ENCODE data around the gene MAMDC4. TPM values are rescaled to one million over a fixed set of nuclear protein-coding genes. Genes with fewer than 3 reads are reported as not detected.
A peak's percentile ranks its signal among the peaks of the same experiment; 100 is the strongest.

Gene MAMDC4
- total and polyA plus RNA-seq, 2 of the 13 experiments (the other 11 are each of a cell fraction or from before 2014, with no cell fraction given) = 6.0 to 6.8 TPM

- no peak for TF ChIP-seq ZBTB2 (CRISPR knock-in tag; IDR thresholded peaks at IDR 0.05; ENCODE audit: low read depth)
- no peak for TF ChIP-seq JUN (CRISPR knock-in tag; IDR thresholded peaks at IDR 0.05)
- no peak; the same call in 1 of the 2 replicates for TF ChIP-seq SPEN (CRISPR knock-in tag; IDR thresholded peaks at IDR 0.05; ENCODE audit: low read depth)
- no peak for TF ChIP-seq NFE2 (CRISPR knock-in tag; IDR thresholded peaks at IDR 0.05)
- TF ChIP-seq ZNF598 (CRISPR knock-in tag; IDR thresholded peaks at IDR 0.05; ENCODE audit: borderline replicate concordance) = peak; percentile 52; the same call in 1 of the 2 replicates
- TF ChIP-seq MTA1 (CRISPR knock-in tag; IDR thresholded peaks at IDR 0.05; ENCODE audit: borderline replicate concordance) = peak; percentile 65
- TF ChIP-seq HOXA5 (CRISPR knock-in tag; IDR thresholded peaks at IDR 0.05) = no peak
- TF ChIP-seq MXI1 (IDR thresholded peaks at IDR 0.05; ENCODE audit: borderline replicate concordance, low read depth, low read length) = no peak
- TF ChIP-seq POGZ (CRISPR knock-in tag; IDR thresholded peaks at IDR 0.05) = no peak
- TF ChIP-seq MTERF4 (CRISPR knock-in tag; IDR thresholded peaks at IDR 0.05) = peak; percentile 77; the same call in 1 of the 2 replicates
- no peak for TF ChIP-seq ZNF251 (CRISPR knock-in tag; IDR thresholded peaks at IDR 0.05)
- no peak for TF ChIP-seq ZNF382 (CRISPR knock-in tag; IDR thresholded peaks at IDR 0.05; ENCODE audit: borderline replicate concordance)
- TF ChIP-seq DNMT3B (CRISPR knock-in tag; conservative IDR thresholded peaks at IDR 0.05) = no peak
- no peak for TF ChIP-seq FOXP1 (IDR thresholded peaks at IDR 0.05)
- no peak for TF ChIP-seq FOXP1 (CRISPR knock-in tag; IDR thresholded peaks at IDR 0.05)
- no peak for TF ChIP-seq EZH2 (conservative IDR thresholded peaks at IDR 0.05; ENCODE audit: low read depth, low read length)
- TF ChIP-seq HNF4A (CRISPR knock-in tag; IDR thresholded peaks at IDR 0.05) = 0 out of 2 replicates have a peak, but pooled peaks have one; percentile 16
- TF ChIP-seq ZNF232 (CRISPR knock-in tag; IDR thresholded peaks at IDR 0.05; ENCODE audit: borderline replicate concordance) = no peak
- TF ChIP-seq ZNF362 (CRISPR knock-in tag; IDR thresholded peaks at IDR 0.05; ENCODE audit: borderline replicate concordance) = no peak
- TF ChIP-seq ATF5 (CRISPR knock-in tag; IDR thresholded peaks at IDR 0.05; ENCODE audit: low read depth) = no peak
- TF ChIP-seq ZNF775 (CRISPR knock-in tag; IDR thresholded peaks at IDR 0.05; ENCODE audit: borderline replicate concordance) = no peak
- no peak for TF ChIP-seq ZMYM2 (CRISPR knock-in tag; IDR thresholded peaks at IDR 0.05)
- TF ChIP-seq THAP7 (CRISPR knock-in tag; IDR thresholded peaks at IDR 0.05) = no peak
- peak; percentile 35; the same call in 1 of the 2 replicates for TF ChIP-seq ERF (CRISPR knock-in tag; IDR thresholded peaks at IDR 0.05)
- TF ChIP-seq ZNF460 (CRISPR knock-in tag; IDR thresholded peaks at IDR 0.05; ENCODE audit: borderline replicate concordance) = no peak
- no peak for TF ChIP-seq ZFP1 (CRISPR knock-in tag; IDR thresholded peaks at IDR 0.05)
These were observed 34.8 kb downstream of the MAMDC4 start (continued) for GRCh38 chr9:136886610-136887597.
